H1 (cell line): ENCODE data around the gene TDRD3. TPM values are rescaled to one million over a fixed set of nuclear protein-coding genes. Genes with fewer than 3 reads are reported as not detected.

ENCODE experiments used
- CTCF ChIA-PET: fragments of 300-600 bp; sonication (Branson Sonifier 250); formaldehyde crosslinking; loops from one replicate; lab custom pipeline; 2021; ENCODE audit not compliant: partially characterized antibody; lab: Charles Lee
- POLR2A ChIA-PET: fragments of 300-600 bp; sonication (Branson Sonifier 250); formaldehyde crosslinking; loops from one replicate; lab custom pipeline; 2021; ENCODE audit warnings: inconsistent platforms; ENCODE audit not compliant: partially characterized antibody; lab: Charles Lee
- DNase-seq, 2 experiments: peaks; one replicate each; pipeline versions ENCODE4 v3.0.0 to v3.0.0-alpha.2; 2010 to 2022; ENCODE audit warnings: low spot score in 2 of 2, low read depth in 1 of 2, mixed read lengths in 1 of 2
- FAIRE-seq: peaks from 2 replicates; lab custom pipeline; 2011; peaks lifted over from hg19 to GRCh38; lab: Jason Lieb, UNC
- H2AFZ ChIP-seq: 2 replicates; pipeline ENCODE4 v1.8.1; 2012; ENCODE audit warnings: low read length, inconsistent platforms
- H2AK5ac ChIP-seq: 2 replicates; pipeline ENCODE4 v1.6.1; 2013; ENCODE audit warnings: low read depth, low read length
- H2BK120ac ChIP-seq: replicated peaks from 2 replicates; pipeline ENCODE3; 2013; ENCODE audit warnings: low read depth, low read length, inconsistent platforms
- H2BK12ac ChIP-seq: 2 replicates; pipeline ENCODE4 v1.6.1; 2013; ENCODE audit warnings: low read depth, low read length
- H2BK15ac ChIP-seq: 2 replicates; pipeline ENCODE4 v1.6.1; 2013; ENCODE audit warnings: low read length
- H2BK20ac ChIP-seq: 2 replicates; pipeline ENCODE4 v1.6.1; 2013; ENCODE audit warnings: low read length
- H2BK5ac ChIP-seq: 2 replicates; pipeline ENCODE4 v1.6.1; 2013; ENCODE audit warnings: low read depth, low read length
- H3K14ac ChIP-seq: 2 replicates; pipeline ENCODE4 v1.6.1; 2013; ENCODE audit warnings: inconsistent platforms; ENCODE audit not compliant: insufficient read length
- H3K18ac ChIP-seq: 2 replicates; pipeline ENCODE4 v1.6.1; 2013; ENCODE audit warnings: low read length; ENCODE audit errors: extremely low read depth
- H3K23ac ChIP-seq: 2 replicates; pipeline ENCODE4 v1.6.1; 2013; ENCODE audit warnings: inconsistent platforms; ENCODE audit not compliant: insufficient read length
- H3K23me2 ChIP-seq: 2 replicates; pipeline ENCODE4 v1.6.1; 2013; ENCODE audit warnings: low read depth, low read length
- H3K27ac ChIP-seq: 2 replicates; pipeline ENCODE4 v1.6.1; 2011; ENCODE audit warnings: low read depth, low read length, inconsistent platforms
- H3K27me3 ChIP-seq, 4 experiments: replicated peaks in 1 of 4; 1 replicate in 1 of 4; 2 replicates in 3 of 4; pipeline versions ENCODE4 v1.6.1 to v1.8.1; 2011 to 2013; ENCODE audit warnings: low read length in 3 of 4, mild to moderate bottlenecking in 3 of 4, inconsistent platforms in 2 of 4, mixed read lengths in 2 of 4, moderate library complexity in 1 of 4; ENCODE audit not compliant: control insufficient read depth in 3 of 4, insufficient read depth in 3 of 4; ENCODE audit errors: extremely low read depth in 1 of 4
- H3K36me3 ChIP-seq, 4 experiments: 2 replicates each; pipeline versions ENCODE4 v1.6.1 to v1.8.1; 2011 to 2013; ENCODE audit warnings: mild to moderate bottlenecking in 4 of 4, low read length in 3 of 4, moderate library complexity in 2 of 4, control low read depth in 1 of 4, inconsistent platforms in 1 of 4; ENCODE audit not compliant: insufficient read depth in 4 of 4, control insufficient read depth in 2 of 4
- H3K4ac ChIP-seq: replicated peaks from 2 replicates; pipeline ENCODE3; 2013; ENCODE audit warnings: low read length, low read depth, mixed read lengths, inconsistent platforms; ENCODE audit not compliant: insufficient read length
- H3K4me1 ChIP-seq, 4 experiments: replicated peaks in 1 of 4; 1 replicate in 1 of 4; 2 replicates in 3 of 4; pipeline versions ENCODE4 v1.6.1 to v1.8.1; 2011 to 2013; ENCODE audit warnings: low read length in 3 of 4, inconsistent platforms in 2 of 4, mixed read lengths in 1 of 4; ENCODE audit not compliant: insufficient read depth in 4 of 4, control insufficient read depth in 3 of 4
- H3K4me2 ChIP-seq, 2 experiments: 2 replicates each; pipeline versions ENCODE4 v1.6.1 to v1.8.1; 2011 to 2013; ENCODE audit warnings: low read depth in 2 of 2, low read length in 2 of 2, control low read depth in 1 of 2, inconsistent platforms in 1 of 2, mild to moderate bottlenecking in 1 of 2; ENCODE audit not compliant: insufficient read depth in 1 of 2
- H3K4me3 ChIP-seq, 4 experiments: fragments of 200-600, 300-600 bp in 1 of 4; sonication (generic), shearing (Covaris generic), sonication (Bioruptor Twin) in 1 of 4; 2 replicates each; pipeline versions ENCODE4 v1.5.1 to v1.8.1; 2011 to 2016; ENCODE audit warnings: low read length in 4 of 4, low read depth in 3 of 4, control low read depth in 2 of 4, inconsistent platforms in 2 of 4, mild to moderate bottlenecking in 2 of 4, mixed read lengths in 1 of 4, moderate library complexity in 1 of 4; ENCODE audit not compliant: insufficient read depth in 2 of 4; ENCODE audit errors: extremely low read depth in 1 of 4
- H3K56ac ChIP-seq: replicated peaks from 2 replicates; pipeline ENCODE3; 2013; ENCODE audit warnings: low read depth, mild to moderate bottlenecking, mixed read lengths, low read length, inconsistent platforms; ENCODE audit not compliant: insufficient read length
- H3K79me1 ChIP-seq: 2 replicates; pipeline ENCODE4 v1.6.1; 2013; ENCODE audit warnings: low read depth, low read length, control low read depth
- H3K79me2 ChIP-seq, 2 experiments: 2 replicates each; pipeline versions ENCODE4 v1.6.1 to v1.8.1; 2012 to 2013; ENCODE audit warnings: low read length in 2 of 2, mild to moderate bottlenecking in 2 of 2, inconsistent platforms in 1 of 2; ENCODE audit not compliant: insufficient read depth in 2 of 2, control insufficient read depth in 1 of 2
- H3K9ac ChIP-seq, 4 experiments: replicated peaks in 1 of 4; 1 replicate in 1 of 4; 2 replicates in 3 of 4; pipeline versions ENCODE4 v1.6.1 to v1.8.1; 2011 to 2013; ENCODE audit warnings: low read depth in 3 of 4, low read length in 3 of 4, control low read depth in 2 of 4, mild to moderate bottlenecking in 2 of 4, moderate library complexity in 2 of 4, inconsistent platforms in 1 of 4; ENCODE audit errors: extremely low read depth in 1 of 4
- H3K9me3 ChIP-seq, 2 experiments: 2 replicates each; pipeline versions ENCODE4 v1.6.1 to v1.8.1; 2012 to 2013; ENCODE audit warnings: mild to moderate bottlenecking in 2 of 2, moderate library complexity in 2 of 2, control low read depth in 1 of 2, inconsistent platforms in 1 of 2, low read depth in 1 of 2, low read length in 1 of 2, mixed read lengths in 1 of 2; ENCODE audit not compliant: insufficient read depth in 2 of 2
- H4K20me1 ChIP-seq, 2 experiments: replicated peaks in 1 of 2; 2 replicates each; pipeline versions ENCODE3 to v1.8.1; 2011 to 2013; ENCODE audit warnings: inconsistent platforms in 2 of 2, low read length in 2 of 2, mild to moderate bottlenecking in 1 of 2; ENCODE audit not compliant: insufficient read depth in 2 of 2, control insufficient read depth in 1 of 2
- H4K5ac ChIP-seq: 2 replicates; pipeline ENCODE4 v1.6.1; 2013; ENCODE audit warnings: low read length, low read depth, mixed read lengths, inconsistent platforms; ENCODE audit not compliant: insufficient read length
- H4K8ac ChIP-seq: 2 replicates; pipeline ENCODE4 v1.8.0; 2013; ENCODE audit warnings: mild to moderate bottlenecking, moderate library complexity, low read length, inconsistent platforms; ENCODE audit not compliant: insufficient read depth; ENCODE audit errors: extremely low read depth
- H4K91ac ChIP-seq: replicated peaks from 2 replicates; pipeline ENCODE3; 2013; ENCODE audit warnings: low read length, mixed read lengths, inconsistent platforms; ENCODE audit not compliant: insufficient read length
- BACH1 ChIP-seq: IDR thresholded peaks from 2 replicates; pipeline ENCODE4 v1.6.1; 2012; ENCODE audit warnings: low read length, improper control_type of control experiment
- BCL11A ChIP-seq, 2 experiments: IDR thresholded peaks; one replicate each; pipeline ENCODE4 v1.6.1; 2011; ENCODE audit warnings: low read depth in 2 of 2, low read length in 2 of 2, mild to moderate bottlenecking in 2 of 2
- BRCA1 ChIP-seq: IDR thresholded peaks from 2 replicates; pipeline ENCODE4 v1.6.1; 2012; ENCODE audit warnings: low read depth, low read length, improper control_type of control experiment
- CHD1 ChIP-seq: IDR thresholded peaks from 2 replicates; pipeline ENCODE4 v1.6.1; 2012; ENCODE audit warnings: low read depth, low read length, improper control_type of control experiment
- CREB1 ChIP-seq: IDR thresholded peaks from 2 replicates; pipeline ENCODE4 v1.6.1; 2012; ENCODE audit warnings: inconsistent platforms
- EP300 ChIP-seq, 2 experiments: IDR thresholded peaks; 1 replicate in 1 of 2; 2 replicates in 1 of 2; pipeline ENCODE4 v1.6.1; 2011 to 2012; ENCODE audit warnings: low read depth in 2 of 2, low read length in 2 of 2, mild to moderate bottlenecking in 2 of 2, borderline replicate concordance in 1 of 2, inconsistent platforms in 1 of 2, moderate library complexity in 1 of 2
- JUN ChIP-seq: IDR thresholded peaks from 2 replicates; pipeline ENCODE4 v1.6.1; 2011; ENCODE audit warnings: low read depth, mild to moderate bottlenecking, improper control_type of control experiment, low read length
- NANOG ChIP-seq: IDR thresholded peaks from 2 replicates; pipeline ENCODE4 v1.6.1; 2011; ENCODE audit warnings: low read length, low read depth, mild to moderate bottlenecking, inconsistent platforms; ENCODE audit not compliant: insufficient read depth, poor library complexity, severe bottlenecking
- TEAD4 ChIP-seq: IDR thresholded peaks from 2 replicates; pipeline ENCODE4 v1.6.1; 2012; ENCODE audit warnings: low read depth, low read length, inconsistent platforms, mixed read lengths
- WGBS, 2 experiments: shearing (Covaris generic) in 1 of 2; methylation state at CpG; one replicate each; pipeline versions ENCODE4 v1.1.6 to v1.1.7; 2013 to 2015; ENCODE audit warnings: low lambda C conversion rate in 2 of 2, mixed read lengths in 2 of 2, inconsistent platforms in 1 of 2, low coverage in 1 of 2, missing lambda C conversion rate in 1 of 2; ENCODE audit not compliant: insufficient replicate concordance in 2 of 2, insufficient coverage in 1 of 2, insufficient read length in 1 of 2; ENCODE audit errors: extremely low coverage in 1 of 2, missing lambda C conversion rate in 1 of 2; 5-methylcytosine and 5-hydroxymethylcytosine counted together
- polyA plus RNA-seq, 7 experiments: library from polyadenylated mRNA; depleted of rRNA in 3 of 7; stranded (reverse) in 5 of 7; unstranded in 2 of 7; fragments of >200 nt in 5 of 7; fragments of 200-250 nt in 2 of 7; gene quantifications; 1 replicate in 5 of 7; 2 replicates in 1 of 7; 4 replicates in 1 of 7; pipeline versions ENCODE4 v1.2.1 to v1.2.3, GENCODE V29; 2011 to 2013; ENCODE audit warnings: missing spikeins in 2 of 7, mixed read lengths in 2 of 7
- total RNA-seq: library from RNA; stranded (reverse); fragmentation: NEBNext Ultra II Directional; extraction: Animal tissue kit (Norgen Biotek cat#: 25700); gene quantifications from 2 replicates; pipeline ENCODE4 v1.2.1, GENCODE V29; 2021
- TF ChIP-seq, protein P1 (sequence below): IDR thresholded peaks from 2 replicates; pipeline ENCODE4 v1.6.1; 2012; ENCODE audit warnings: low read length, inconsistent platforms

The TDRD3 gene
- total and polyA plus RNA-seq, 2 of the 8 experiments (the other 6 are each of a cell fraction or from before 2014, with no cell fraction given): 2.5 to 14.7 TPM

- H3K14ac ChIP-seq: no peak overlapping the region
- no peaks in the 10 kb centered on the region for H4K20me1 ChIP-seq
- H3K23ac ChIP-seq: no peak overlapping the region
- TF ChIP-seq JUN (no peak), CREB1 (no peak), EP300 (IDR thresholded peaks at IDR 0.05; ENCODE audit: borderline replicate concordance in 1 of 2, low read depth in 2 of 2, low read length in 2 of 2) (no peak), TEAD4 (no peak), BRCA1 (no peak), BACH1 (no peak), BCL11A (IDR thresholded peaks at IDR 0.05; ENCODE audit: low read depth in 2 of 2, low read length in 2 of 2) (no peak), CHD1 (no peak), NANOG (no peak)
- TF ChIP-seq, protein P1, sequence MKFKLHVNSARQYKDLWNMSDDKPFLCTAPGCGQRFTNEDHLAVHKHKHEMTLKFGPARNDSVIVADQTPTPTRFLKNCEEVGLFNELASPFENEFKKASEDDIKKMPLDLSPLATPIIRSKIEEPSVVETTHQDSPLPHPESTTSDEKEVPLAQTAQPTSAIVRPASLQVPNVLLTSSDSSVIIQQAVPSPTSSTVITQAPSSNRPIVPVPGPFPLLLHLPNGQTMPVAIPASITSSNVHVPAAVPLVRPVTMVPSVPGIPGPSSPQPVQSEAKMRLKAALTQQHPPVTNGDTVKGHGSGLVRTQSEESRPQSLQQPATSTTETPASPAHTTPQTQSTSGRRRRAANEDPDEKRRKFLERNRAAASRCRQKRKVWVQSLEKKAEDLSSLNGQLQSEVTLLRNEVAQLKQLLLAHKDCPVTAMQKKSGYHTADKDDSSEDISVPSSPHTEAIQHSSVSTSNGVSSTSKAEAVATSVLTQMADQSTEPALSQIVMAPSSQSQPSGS: no peak
- no peak overlapping the region for H3K4me2 ChIP-seq
- no peak overlapping the region for H3K4ac ChIP-seq
- H3K9me3 ChIP-seq: no peaks in the 10 kb centered on the region
- no peaks in the 10 kb centered on the region for H3K36me3 ChIP-seq
- no peak overlapping the region for H3K27ac ChIP-seq
- no peak for DNase-seq
- ChIA-PET POLR2A (no interaction called here), CTCF (interaction anchor here (1.2 to 2.4 kb wide), 8 partner anchors 9 to 161 kb away, joined by 4 to 18 read pairs (median 6); no protein-coding TSS in a partner anchor)
- WGBS, 2 experiments: 82% methylated on average over 3 of the region's 3 CpGs; no CpG with 5 or more reads in 1 of the 2 experiments
- H4K5ac ChIP-seq: no peak overlapping the region
- H3K27me3 ChIP-seq: no peaks in the 10 kb centered on the region
- H3K9ac ChIP-seq: no peak overlapping the region
- no peak overlapping the region for H3K56ac ChIP-seq
- no peaks in the 10 kb centered on the region for H3K79me1 ChIP-seq
- H2BK15ac ChIP-seq: no peak overlapping the region
- H2BK20ac ChIP-seq: no peak overlapping the region
- H3K4me1 ChIP-seq: no peaks in the 10 kb centered on the region
- no peaks in the 10 kb centered on the region for H3K79me2 ChIP-seq
- no peak overlapping the region for H2AK5ac ChIP-seq
- no peak overlapping the region for H3K4me3 ChIP-seq
- no peak overlapping the region for H4K91ac ChIP-seq
- H3K23me2 ChIP-seq: peaks cover 1% of the 10 kb centered on the region; the same call in 1 of the 2 replicates
- no peak overlapping the region for H2BK12ac ChIP-seq
- H2AFZ ChIP-seq: no peak overlapping the region
- H2BK5ac ChIP-seq: no peak overlapping the region
- no peak overlapping the region for H3K18ac ChIP-seq
- no peak overlapping the region for H4K8ac ChIP-seq
- no peak overlapping the region for H2BK120ac ChIP-seq
- no peak for FAIRE-seq
Observed at GRCh38 chr13:60467098-60467497, 70.1 kb downstream of the TDRD3 start.
